Panc1 (cell line): ENCODE measurements around the gene HIGD2B.

Experiments used
- CTCF ChIP-seq: fragments of 450-650 bp; IDR thresholded peaks from 2 replicates; pipeline ENCODE4 v1.5.1; 2017; ENCODE audit warnings: mild to moderate bottlenecking
- POLR2AphosphoS5 ChIP-seq: IDR thresholded peaks from 2 replicates; pipeline ENCODE4 v1.6.1; 2012; ENCODE audit warnings: mild to moderate bottlenecking, low read depth, low read length, moderate library complexity
- REST ChIP-seq, 2 experiments: IDR thresholded peaks; 2 replicates each; pipeline ENCODE4 v1.6.1; 2011 to 2012; ENCODE audit warnings: low read depth in 2 of 2, control low read depth in 1 of 2, low read length in 1 of 2, mild to moderate bottlenecking in 1 of 2, moderate library complexity in 1 of 2; ENCODE audit not compliant: insufficient read depth in 1 of 2
- SIN3A ChIP-seq: IDR thresholded peaks from 2 replicates; pipeline ENCODE4 v1.6.1; 2012; ENCODE audit warnings: low read depth, mild to moderate bottlenecking, low read length, moderate library complexity, borderline replicate concordance; ENCODE audit not compliant: insufficient read depth

GRCh38 chr15:72685925-72686794 lies at the start of gene HIGD2B, which contains the start of gene BBS4:
- no peak for TF ChIP-seq CTCF
- peak; percentile 94 for TF ChIP-seq POLR2AphosphoS5
- peak; percentile 89 for TF ChIP-seq SIN3A
- TF ChIP-seq REST (IDR thresholded peaks at IDR 0.05; ENCODE audit: insufficient read depth in 1 of 2, low read depth in 2 of 2, low read length in 1 of 2): no peak
